ENCODE data around the gene MED23. TPM values are rescaled to one million over a fixed set of nuclear protein-coding genes. Genes with fewer than 3 reads are reported as not detected.

The MED23 gene
- total and polyA plus RNA-seq, 2 experiments from 2014 or later = 8.6 to 23.6 TPM

DNA sequence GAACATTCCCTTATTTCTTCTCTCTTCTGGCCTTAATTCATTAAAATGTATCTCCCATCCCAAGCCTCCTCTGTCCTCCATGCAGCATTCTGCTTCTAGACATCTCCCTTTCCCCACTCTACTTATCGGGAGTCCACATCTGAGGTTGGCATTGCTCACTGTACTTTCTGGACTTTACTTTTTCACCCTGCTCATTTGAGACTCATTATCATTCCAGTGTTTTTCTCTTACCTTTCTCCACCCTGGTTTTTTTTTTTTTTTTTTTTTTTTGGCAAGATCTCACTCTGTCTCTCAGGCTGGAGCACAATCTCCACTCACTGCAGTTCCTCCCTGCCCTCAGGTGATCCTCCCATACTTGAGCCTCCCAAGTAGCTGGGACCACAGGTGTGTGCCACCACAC is 13.5 kb upstream of the MED23 start:
- no peak overlapping the region for H3K27ac Mint-ChIP-seq

DNA sequence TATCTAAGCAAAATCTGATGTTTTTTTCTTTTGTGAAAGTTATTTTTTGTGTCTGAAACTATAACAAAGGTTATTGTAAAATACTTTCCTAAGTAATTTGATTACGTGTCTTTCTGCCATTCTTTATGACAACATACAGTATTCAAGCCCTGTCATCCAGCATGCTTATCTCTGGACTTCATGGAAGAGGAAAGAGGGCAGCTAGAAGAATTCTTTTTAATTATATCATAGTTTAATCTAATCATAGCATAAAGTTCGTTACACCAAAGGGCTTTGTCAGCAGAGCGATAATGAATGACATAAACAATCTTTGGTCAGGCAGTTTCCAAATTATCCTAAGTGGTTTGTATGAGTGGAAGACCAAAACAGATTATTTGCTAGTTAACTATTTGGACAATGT is 12.5 kb upstream of the MED23 start:
- Histone ChIP-seq H3K27me3 (ENCODE audit: insufficient read depth) (no peaks in the 10 kb centered on the region; the same call in 1 of the 2 replicates), H3K27ac (ENCODE audit: low read depth) (no peak overlapping the region), H3K4me3 (no peak overlapping the region), H2AFZ (no peak overlapping the region), H3K36me3 (ENCODE audit: insufficient read depth) (no peaks in the 10 kb centered on the region), H3K4me1 (ENCODE audit: insufficient read depth) (no peaks in the 10 kb centered on the region), H3K9me2 (ENCODE audit: insufficient read depth) (no peaks in the 10 kb centered on the region), H3K4me2 (no peak overlapping the region), H4K20me1 (replicated peaks; ENCODE audit: insufficient read depth) (no peaks in the 10 kb centered on the region), H3F3A (replicated peaks; ENCODE audit: low read depth) (no peaks in the 10 kb centered on the region), H3K79me2 (replicated peaks; ENCODE audit: insufficient read depth) (no peaks in the 10 kb centered on the region)
- H3K4me1 Mint-ChIP-seq = no peaks in the 10 kb centered on the region
- no peak for DNase-seq (ENCODE audit: low spot score)
- H3K4me3 Mint-ChIP-seq = no peak overlapping the region
- ATAC-seq = no peak
- H3K27me3 Mint-ChIP-seq (ENCODE audit: insufficient read depth, low read depth, poor library complexity) = no peaks in the 10 kb centered on the region
- H3K36me3 Mint-ChIP-seq (ENCODE audit: low read depth) = no peaks in the 10 kb centered on the region
- H3K27ac Mint-ChIP-seq = no peak overlapping the region
- no peaks in the 10 kb centered on the region for H3K9me3 Mint-ChIP-seq
- no peak for TF ChIP-seq ZNF114 (CRISPR knock-in tag; IDR thresholded peaks at IDR 0.05)
- TF ChIP-seq, protein P1, sequence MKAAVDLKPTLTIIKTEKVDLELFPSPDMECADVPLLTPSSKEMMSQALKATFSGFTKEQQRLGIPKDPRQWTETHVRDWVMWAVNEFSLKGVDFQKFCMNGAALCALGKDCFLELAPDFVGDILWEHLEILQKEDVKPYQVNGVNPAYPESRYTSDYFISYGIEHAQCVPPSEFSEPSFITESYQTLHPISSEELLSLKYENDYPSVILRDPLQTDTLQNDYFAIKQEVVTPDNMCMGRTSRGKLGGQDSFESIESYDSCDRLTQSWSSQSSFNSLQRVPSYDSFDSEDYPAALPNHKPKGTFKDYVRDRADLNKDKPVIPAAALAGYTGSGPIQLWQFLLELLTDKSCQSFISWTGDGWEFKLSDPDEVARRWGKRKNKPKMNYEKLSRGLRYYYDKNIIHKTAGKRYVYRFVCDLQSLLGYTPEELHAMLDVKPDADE (IDR thresholded peaks at IDR 0.05) = no peak
- TF ChIP-seq EZH2 (IDR thresholded peaks at IDR 0.05; ENCODE audit: low read depth, unreplicated experiment) = no peak
- TF ChIP-seq STAT1 (IDR thresholded peaks at IDR 0.05; ENCODE audit: unreplicated experiment) = no peak
- no peak for TF ChIP-seq CREB1 (CRISPR knock-in tag; IDR thresholded peaks at IDR 0.05; ENCODE audit: low read depth)
- no peak for TF ChIP-seq ZNF331 (CRISPR knock-in tag; IDR thresholded peaks at IDR 0.05; ENCODE audit: low read depth)
- TF ChIP-seq POLR2AphosphoS5 (IDR thresholded peaks at IDR 0.05; ENCODE audit: low read depth) = no peak

More for the DNA sequence above, 13.5 kb upstream of the MED23 start:
- Histone ChIP-seq H3K27ac (ENCODE audit: low read depth) (no peak overlapping the region), H3K4me3 (no peak overlapping the region), H2AFZ (no peak overlapping the region), H3K27me3 (ENCODE audit: insufficient read depth) (no peaks in the 10 kb centered on the region; the same call in 1 of the 2 replicates), H3F3A (replicated peaks; ENCODE audit: low read depth) (no peaks in the 10 kb centered on the region), H3K4me1 (ENCODE audit: insufficient read depth) (no peaks in the 10 kb centered on the region), H3K9me2 (ENCODE audit: insufficient read depth) (no peaks in the 10 kb centered on the region), H3K4me2 (no peak overlapping the region), H3K79me2 (replicated peaks; ENCODE audit: insufficient read depth) (no peaks in the 10 kb centered on the region), H3K36me3 (ENCODE audit: insufficient read depth) (no peaks in the 10 kb centered on the region), H4K20me1 (replicated peaks; ENCODE audit: insufficient read depth) (no peaks in the 10 kb centered on the region)
- TF ChIP-seq EZH2 (IDR thresholded peaks at IDR 0.05; ENCODE audit: low read depth, unreplicated experiment) (no peak), JUNB (IDR thresholded peaks at IDR 0.05; ENCODE audit: unreplicated experiment) (no peak), STAT1 (IDR thresholded peaks at IDR 0.05; ENCODE audit: unreplicated experiment) (no peak), CREB1 (CRISPR knock-in tag; IDR thresholded peaks at IDR 0.05; ENCODE audit: low read depth) (no peak), EZH2phosphoT487 (IDR thresholded peaks at IDR 0.05; ENCODE audit: unreplicated experiment) (no peak), ZNF114 (CRISPR knock-in tag; IDR thresholded peaks at IDR 0.05) (no peak)
- TF ChIP-seq, protein P2, sequence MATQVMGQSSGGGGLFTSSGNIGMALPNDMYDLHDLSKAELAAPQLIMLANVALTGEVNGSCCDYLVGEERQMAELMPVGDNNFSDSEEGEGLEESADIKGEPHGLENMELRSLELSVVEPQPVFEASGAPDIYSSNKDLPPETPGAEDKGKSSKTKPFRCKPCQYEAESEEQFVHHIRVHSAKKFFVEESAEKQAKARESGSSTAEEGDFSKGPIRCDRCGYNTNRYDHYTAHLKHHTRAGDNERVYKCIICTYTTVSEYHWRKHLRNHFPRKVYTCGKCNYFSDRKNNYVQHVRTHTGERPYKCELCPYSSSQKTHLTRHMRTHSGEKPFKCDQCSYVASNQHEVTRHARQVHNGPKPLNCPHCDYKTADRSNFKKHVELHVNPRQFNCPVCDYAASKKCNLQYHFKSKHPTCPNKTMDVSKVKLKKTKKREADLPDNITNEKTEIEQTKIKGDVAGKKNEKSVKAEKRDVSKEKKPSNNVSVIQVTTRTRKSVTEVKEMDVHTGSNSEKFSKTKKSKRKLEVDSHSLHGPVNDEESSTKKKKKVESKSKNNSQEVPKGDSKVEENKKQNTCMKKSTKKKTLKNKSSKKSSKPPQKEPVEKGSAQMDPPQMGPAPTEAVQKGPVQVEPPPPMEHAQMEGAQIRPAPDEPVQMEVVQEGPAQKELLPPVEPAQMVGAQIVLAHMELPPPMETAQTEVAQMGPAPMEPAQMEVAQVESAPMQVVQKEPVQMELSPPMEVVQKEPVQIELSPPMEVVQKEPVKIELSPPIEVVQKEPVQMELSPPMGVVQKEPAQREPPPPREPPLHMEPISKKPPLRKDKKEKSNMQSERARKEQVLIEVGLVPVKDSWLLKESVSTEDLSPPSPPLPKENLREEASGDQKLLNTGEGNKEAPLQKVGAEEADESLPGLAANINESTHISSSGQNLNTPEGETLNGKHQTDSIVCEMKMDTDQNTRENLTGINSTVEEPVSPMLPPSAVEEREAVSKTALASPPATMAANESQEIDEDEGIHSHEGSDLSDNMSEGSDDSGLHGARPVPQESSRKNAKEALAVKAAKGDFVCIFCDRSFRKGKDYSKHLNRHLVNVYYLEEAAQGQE (IDR thresholded peaks at IDR 0.05; ENCODE audit: unreplicated experiment) = no peak
- TF ChIP-seq, protein P1 (IDR thresholded peaks at IDR 0.05) = no peak
- no peaks in the 10 kb centered on the region for H3K27me3 Mint-ChIP-seq (ENCODE audit: insufficient read depth, low read depth, poor library complexity)
- H3K9me3 Mint-ChIP-seq = no peaks in the 10 kb centered on the region
- ATAC-seq (no peak), DNase-seq (ENCODE audit: low spot score) (no peak)
- no peaks in the 10 kb centered on the region for H3K36me3 Mint-ChIP-seq (ENCODE audit: low read depth)
- H3K4me3 Mint-ChIP-seq = no peak overlapping the region
- no peaks in the 10 kb centered on the region for H3K4me1 Mint-ChIP-seq
